ENCODE data around the gene FXYD2. TPM values are rescaled to one million over a fixed set of nuclear protein-coding genes. Genes with fewer than 3 reads are reported as not detected.

Gene FXYD2
- total RNA-seq, 1 donor from 2014 or later: 44.6 TPM

- H3K4me3 Mint-ChIP-seq: no peak overlapping the region
- H3K36me3 Mint-ChIP-seq (ENCODE audit: low read depth): no peaks in the 10 kb centered on the region
- ChIA-PET CTCF (interaction anchor here (1.0 to 8.6 kb wide), 3 partner anchors 33 to 212 kb away, joined by 3 to 148 read pairs (median 129); no protein-coding TSS in a partner anchor), POLR2A (interaction anchor here (1.4 kb wide), 1 partner anchor 24 kb away, joined by 3 read pairs; no protein-coding TSS in a partner anchor)
- H3K9me3 Mint-ChIP-seq: no peaks in the 10 kb centered on the region
- DNase-seq (peak; percentile 12), ATAC-seq (ENCODE audit: low read depth) (no peak)
- H3K27me3 Mint-ChIP-seq: peaks cover 11% of the 10 kb centered on the region
- TF ChIP-seq CTCF (IDR thresholded peaks at IDR 0.05): no peak
- intact Hi-C loops (cut with micrococcal nuclease): no loop called here
- H3K27ac Mint-ChIP-seq: no peak overlapping the region
- H3K4me1 Mint-ChIP-seq: no peaks in the 10 kb centered on the region
Measured at GRCh38 chr11:117840881-117841550, 16.5 kb upstream of the FXYD2 start.

- TF ChIP-seq CTCF (IDR thresholded peaks at IDR 0.05): no peak
- ChIA-PET CTCF (interaction anchor here (7.3 to 8.6 kb wide), 2 partner anchors 106 to 213 kb away, joined by 129 to 148 read pairs; no protein-coding TSS in a partner anchor), POLR2A (interaction anchor here (1.4 kb wide), 1 partner anchor 23 kb away, joined by 3 read pairs; no protein-coding TSS in a partner anchor)
- peak; percentile 10 for DNase-seq
- intact Hi-C loops (cut with micrococcal nuclease): no loop called here
- no peak for ATAC-seq (ENCODE audit: low read depth)
- no peak overlapping the region for H3K27ac Mint-ChIP-seq
- H3K36me3 Mint-ChIP-seq (ENCODE audit: low read depth): no peaks in the 10 kb centered on the region
- H3K4me3 Mint-ChIP-seq: no peak overlapping the region
- no peaks in the 10 kb centered on the region for H3K9me3 Mint-ChIP-seq
- peaks cover 11% of the 10 kb centered on the region for H3K27me3 Mint-ChIP-seq
- peaks cover under 1% of the 10 kb centered on the region for H3K4me1 Mint-ChIP-seq
Measured at GRCh38 chr11:117839936-117840813, 15.6 kb upstream of the FXYD2 start.

DNA sequence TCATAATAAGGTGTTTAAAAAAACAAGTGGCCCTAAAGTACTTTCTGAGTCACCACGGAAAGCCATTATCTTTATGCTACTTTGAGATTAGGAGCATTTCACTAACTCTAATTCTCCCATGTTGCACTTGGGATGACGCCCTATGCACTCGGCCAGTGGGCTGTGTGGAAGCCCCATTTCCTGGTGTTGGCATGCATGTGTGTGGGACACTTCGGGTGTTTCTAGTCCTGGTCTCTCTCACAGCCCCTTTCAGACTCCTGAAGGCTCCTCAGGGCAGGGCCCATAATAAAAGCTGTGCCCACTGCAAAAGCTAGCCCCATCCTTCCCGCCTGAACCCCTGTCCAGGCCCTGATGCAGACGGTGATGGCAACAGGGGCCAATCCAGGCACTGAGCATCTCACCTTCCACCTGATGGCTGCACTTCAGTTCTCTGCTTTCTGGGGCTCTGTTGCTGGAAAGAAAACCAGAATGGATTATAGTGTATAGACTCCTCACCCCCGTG is 14.9 kb upstream of the FXYD2 start:
- peaks cover 11% of the 10 kb centered on the region for H3K27me3 Mint-ChIP-seq
- ChIA-PET CTCF (no interaction called here), POLR2A (no interaction called here)
- H3K4me1 Mint-ChIP-seq: peaks cover 3% of the 10 kb centered on the region
- no peak overlapping the region for H3K4me3 Mint-ChIP-seq
- peak; percentile 12 for DNase-seq
- no peak for ATAC-seq (ENCODE audit: low read depth)
- H3K36me3 Mint-ChIP-seq (ENCODE audit: low read depth): no peaks in the 10 kb centered on the region
- intact Hi-C loops (cut with micrococcal nuclease): no loop called here
- H3K27ac Mint-ChIP-seq: no peak overlapping the region
- no peaks in the 10 kb centered on the region for H3K9me3 Mint-ChIP-seq
- TF ChIP-seq CTCF (IDR thresholded peaks at IDR 0.05): no peak

- Mint-ChIP-seq H3K9me3 (no peaks in the 10 kb centered on the region), H3K27ac (no peak overlapping the region), H3K4me3 (no peak overlapping the region), H3K4me1 (peaks cover 3% of the 10 kb centered on the region), H3K36me3 (ENCODE audit: low read depth) (no peaks in the 10 kb centered on the region), H3K27me3 (peaks cover 11% of the 10 kb centered on the region)
- intact Hi-C loops (cut with micrococcal nuclease): no loop called here
- ChIA-PET CTCF (interaction anchor here (0.9 kb wide), 1 partner anchor 31 kb away, joined by 3 read pairs; no protein-coding TSS in a partner anchor), POLR2A (no interaction called here)
- DNase-seq (peak; percentile 7), ATAC-seq (ENCODE audit: low read depth) (no peak)
- no peak for TF ChIP-seq CTCF (IDR thresholded peaks at IDR 0.05)
Measured at GRCh38 chr11:117838901-117839300, 14.4 kb upstream of the FXYD2 start.

DNA sequence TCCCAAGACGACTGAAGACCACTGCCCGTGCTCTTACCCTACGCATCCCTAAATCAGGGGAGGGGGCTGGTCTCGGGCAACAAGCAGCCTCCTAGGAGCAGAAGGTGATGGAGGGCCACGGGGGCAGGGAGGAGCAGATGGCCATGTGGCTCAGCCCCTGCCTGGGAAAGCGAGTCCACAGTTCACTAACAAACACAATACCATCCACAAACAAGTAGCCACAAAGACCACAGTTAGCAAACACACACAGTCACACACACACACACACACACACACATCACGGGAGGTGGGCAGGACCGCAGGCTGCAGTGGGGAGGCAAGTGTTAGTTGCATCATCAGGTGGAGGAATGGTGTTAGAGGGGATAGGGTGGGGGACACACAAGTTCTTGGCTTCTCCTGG is 13.2 kb upstream of the FXYD2 start:
- no peak overlapping the region for H3K27ac Mint-ChIP-seq
- no peak overlapping the region for H3K4me3 Mint-ChIP-seq
- TF ChIP-seq CTCF (IDR thresholded peaks at IDR 0.05): no peak
- no peaks in the 10 kb centered on the region for H3K9me3 Mint-ChIP-seq
- peaks cover 11% of the 10 kb centered on the region for H3K27me3 Mint-ChIP-seq
- CTCF ChIA-PET: interaction anchor here (1.2 kb wide), 1 partner anchor 109 kb away, joined by 3 read pairs; no protein-coding TSS in a partner anchor
- POLR2A ChIA-PET: no interaction called here
- DNase-seq (peak; percentile 7), ATAC-seq (ENCODE audit: low read depth) (no peak)
- peaks cover 3% of the 10 kb centered on the region for H3K4me1 Mint-ChIP-seq
- intact Hi-C loops (cut with micrococcal nuclease): no loop called here
- H3K36me3 Mint-ChIP-seq (ENCODE audit: low read depth): no peaks in the 10 kb centered on the region
